WI38 (cell line): Measurements from ENCODE around the gene ENPP4.

Source experiments
- H3K4me3 ChIP-seq: 2 replicates; pipeline ENCODE4 v1.5.1; 2011; ENCODE audit warnings: low read depth, mild to moderate bottlenecking, control low read depth, low read length
- CTCF ChIP-seq: IDR thresholded peaks from 2 replicates; pipeline ENCODE4 v1.5.1; 2012; ENCODE audit warnings: low read depth, mild to moderate bottlenecking, control low read depth, low read length

ENPP4 gene

GRCh38 chr6:46159229-46159628 lies 29.4 kb downstream of the ENPP4 start:
- no peak overlapping the region for H3K4me3 ChIP-seq
- TF ChIP-seq CTCF: no peak

- no peak for TF ChIP-seq CTCF
- no peak overlapping the region for H3K4me3 ChIP-seq
Observed at GRCh38 chr6:46160102-46160501, 30.3 kb downstream of the ENPP4 start.

GRCh38 chr6:46170357-46171289 lies 40.8 kb downstream of the ENPP4 start, which contains the start of gene ENPP5:
TSS of gene ENPP5 (minus strand) at chr6:46170980. CDS start at chr6:46168262, 2,718 bp downstream.
- H3K4me3 ChIP-seq: no peak within 1 kb of the TSS
- no peak for TF ChIP-seq CTCF

GRCh38 chr6:46172176-46172575 lies 42.4 kb downstream of the ENPP4 start:
- H3K4me3 ChIP-seq: no peak overlapping the region
- TF ChIP-seq CTCF: no peak

- no peak overlapping the region for H3K4me3 ChIP-seq
- TF ChIP-seq CTCF: no peak
Observed at GRCh38 chr6:46174904-46175303, 45.1 kb downstream of the ENPP4 start.

GRCh38 chr6:46175446-46175845 lies 45.7 kb downstream of the ENPP4 start:
- TF ChIP-seq CTCF: no peak
- no peak overlapping the region for H3K4me3 ChIP-seq

GRCh38 chr6:46175976-46176375 lies 46.2 kb downstream of the ENPP4 start:
- no peak overlapping the region for H3K4me3 ChIP-seq
- TF ChIP-seq CTCF: no peak
